Measurements from ENCODE around the gene DEAF1.

The DEAF1 gene

DNA sequence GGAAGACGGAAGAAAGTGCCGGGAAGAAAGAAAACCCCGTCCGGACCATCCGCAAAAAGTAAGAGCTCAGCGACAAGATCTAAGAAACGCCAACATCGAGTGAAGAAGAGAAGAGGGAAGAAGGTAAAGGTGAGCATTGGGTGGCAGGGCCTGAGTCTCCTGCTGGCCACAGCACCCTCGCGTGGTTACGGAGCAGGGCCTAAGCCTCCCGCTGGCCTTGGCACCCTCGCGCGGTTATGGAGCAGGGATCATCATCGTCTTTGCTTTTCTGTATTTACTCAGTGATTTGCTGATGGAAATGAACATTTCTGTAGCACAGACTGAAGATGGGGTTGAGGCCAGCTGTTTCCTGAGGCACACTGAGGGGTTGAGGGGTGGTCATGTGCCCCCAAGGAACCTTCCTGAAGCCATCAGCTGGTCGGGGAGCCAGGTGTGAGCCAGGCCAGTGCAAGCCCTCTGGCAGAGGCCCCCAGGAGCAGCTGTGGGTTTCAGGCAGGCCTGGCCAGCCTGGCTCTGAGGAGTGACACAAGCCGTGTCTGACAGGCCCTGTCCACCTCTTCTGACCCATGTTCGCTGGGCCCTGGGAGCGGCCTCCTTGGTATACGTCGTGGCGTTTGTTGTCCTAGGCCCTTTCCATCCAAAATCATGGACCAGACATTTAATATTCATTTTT, 93.3 kb downstream of the DEAF1 start:
- in situ Hi-C loops (cut with MboI; ENCODE audit: low sequenced_read_pairs, unreplicated experiment), result no loop called here
- DNase-seq (ENCODE audit: low spot score), result no peak
- TF ChIP-seq, protein P1, sequence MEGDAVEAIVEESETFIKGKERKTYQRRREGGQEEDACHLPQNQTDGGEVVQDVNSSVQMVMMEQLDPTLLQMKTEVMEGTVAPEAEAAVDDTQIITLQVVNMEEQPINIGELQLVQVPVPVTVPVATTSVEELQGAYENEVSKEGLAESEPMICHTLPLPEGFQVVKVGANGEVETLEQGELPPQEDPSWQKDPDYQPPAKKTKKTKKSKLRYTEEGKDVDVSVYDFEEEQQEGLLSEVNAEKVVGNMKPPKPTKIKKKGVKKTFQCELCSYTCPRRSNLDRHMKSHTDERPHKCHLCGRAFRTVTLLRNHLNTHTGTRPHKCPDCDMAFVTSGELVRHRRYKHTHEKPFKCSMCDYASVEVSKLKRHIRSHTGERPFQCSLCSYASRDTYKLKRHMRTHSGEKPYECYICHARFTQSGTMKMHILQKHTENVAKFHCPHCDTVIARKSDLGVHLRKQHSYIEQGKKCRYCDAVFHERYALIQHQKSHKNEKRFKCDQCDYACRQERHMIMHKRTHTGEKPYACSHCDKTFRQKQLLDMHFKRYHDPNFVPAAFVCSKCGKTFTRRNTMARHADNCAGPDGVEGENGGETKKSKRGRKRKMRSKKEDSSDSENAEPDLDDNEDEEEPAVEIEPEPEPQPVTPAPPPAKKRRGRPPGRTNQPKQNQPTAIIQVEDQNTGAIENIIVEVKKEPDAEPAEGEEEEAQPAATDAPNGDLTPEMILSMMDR (IDR thresholded peaks at IDR 0.05; ENCODE audit: borderline replicate concordance, control extremely low read depth, extremely low read depth, insufficient read depth, missing control alignments), result no peak

DNA sequence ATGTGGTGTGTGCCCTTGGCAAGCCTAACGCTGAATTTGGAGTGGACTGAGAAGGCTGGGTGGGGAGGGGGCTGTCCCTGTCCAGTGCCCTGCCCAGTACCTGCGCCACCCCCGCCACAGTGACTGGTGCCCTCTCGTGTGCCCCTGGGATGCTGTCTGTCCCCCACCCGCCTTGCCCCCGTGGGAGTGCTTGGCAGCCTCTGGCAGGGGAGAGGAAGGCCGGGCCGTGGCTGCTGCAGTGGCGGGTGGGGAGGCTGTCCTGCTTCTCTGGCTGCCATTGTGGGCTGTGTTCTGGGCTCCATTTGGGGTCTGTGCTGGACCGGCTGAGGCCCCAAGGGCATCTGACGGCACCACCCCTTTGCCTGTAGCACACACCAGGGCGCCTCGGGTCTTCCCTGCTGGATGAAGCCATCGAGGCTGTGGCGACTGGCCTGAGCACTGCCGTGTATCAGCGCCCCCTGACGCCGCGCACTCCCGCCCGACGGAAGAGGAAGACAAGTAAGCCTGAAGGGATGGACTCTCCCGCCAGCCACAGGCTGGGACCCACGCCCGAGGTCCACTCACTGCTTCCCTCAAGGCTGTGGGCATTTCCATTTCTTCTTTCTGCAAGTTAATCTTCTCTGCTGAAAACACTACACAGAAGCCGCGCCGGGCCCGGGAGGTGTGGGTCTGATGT, 96.9 kb downstream of the DEAF1 start:
- TF ChIP-seq, protein P1 (IDR thresholded peaks at IDR 0.05; ENCODE audit: borderline replicate concordance, control extremely low read depth, extremely low read depth, insufficient read depth, missing control alignments), result no peak
- DNase-seq (ENCODE audit: low spot score), result no peak
- in situ Hi-C loops (cut with MboI; ENCODE audit: low sequenced_read_pairs, unreplicated experiment), result no loop called here

DNA sequence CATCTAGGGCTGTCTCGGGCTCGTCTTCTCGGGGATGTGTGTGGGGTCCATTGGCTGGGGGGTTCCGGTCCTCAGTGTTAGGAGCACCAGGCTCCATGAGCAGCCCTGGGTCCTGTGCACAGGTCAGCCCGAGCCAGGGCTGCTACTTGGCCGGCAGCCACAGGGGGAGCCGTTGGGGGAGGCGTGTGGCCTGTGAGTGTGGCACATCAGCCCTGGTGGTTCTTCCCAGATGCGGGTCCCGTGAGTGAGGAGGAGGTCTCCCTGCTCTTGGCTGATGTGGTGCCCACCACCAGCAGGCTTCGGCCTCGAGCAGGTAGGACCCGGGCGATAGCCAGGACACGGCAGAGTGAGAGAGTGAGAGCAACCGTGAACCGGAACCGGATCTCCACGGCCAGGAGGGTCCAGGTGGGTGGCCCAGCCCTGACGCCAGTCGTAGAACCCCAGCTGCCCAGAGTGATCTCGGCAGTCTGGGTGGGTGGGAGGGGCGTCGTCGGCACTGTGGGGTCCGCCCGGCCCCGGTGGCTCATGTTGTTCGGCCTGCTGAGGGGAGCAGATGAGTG, 97.8 kb downstream of the DEAF1 start:
- in situ Hi-C loops (cut with MboI; ENCODE audit: low sequenced_read_pairs, unreplicated experiment), result no loop called here
- TF ChIP-seq, protein P1 (IDR thresholded peaks at IDR 0.05; ENCODE audit: borderline replicate concordance, control extremely low read depth, extremely low read depth, insufficient read depth, missing control alignments), result no peak
- no peak for DNase-seq (ENCODE audit: low spot score)

DNA sequence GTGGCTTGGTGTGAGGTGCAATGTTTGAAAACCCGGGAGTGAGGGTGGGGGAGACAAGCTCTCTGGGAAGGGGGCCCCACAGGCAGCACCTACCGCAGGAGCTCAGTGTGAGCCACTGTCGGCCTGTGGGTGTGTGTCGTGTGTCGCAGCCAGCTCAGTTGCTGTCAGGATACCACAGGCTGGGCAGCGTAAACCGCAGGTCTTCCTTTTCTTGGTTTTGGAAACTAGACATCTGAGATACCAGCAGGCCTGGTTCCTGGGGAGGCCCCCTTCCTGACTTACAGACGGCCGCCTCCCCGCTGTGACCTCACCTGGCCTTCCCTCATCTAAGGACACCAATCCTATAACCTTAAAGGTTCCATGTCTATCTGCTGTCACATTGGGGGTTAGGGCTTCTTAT, 98.6 kb downstream of the DEAF1 start:
- TF ChIP-seq, protein P1 (IDR thresholded peaks at IDR 0.05; ENCODE audit: borderline replicate concordance, control extremely low read depth, extremely low read depth, insufficient read depth, missing control alignments), result no peak
- in situ Hi-C loops (cut with MboI; ENCODE audit: low sequenced_read_pairs, unreplicated experiment), result no loop called here
- no peak for DNase-seq (ENCODE audit: low spot score)

DNA sequence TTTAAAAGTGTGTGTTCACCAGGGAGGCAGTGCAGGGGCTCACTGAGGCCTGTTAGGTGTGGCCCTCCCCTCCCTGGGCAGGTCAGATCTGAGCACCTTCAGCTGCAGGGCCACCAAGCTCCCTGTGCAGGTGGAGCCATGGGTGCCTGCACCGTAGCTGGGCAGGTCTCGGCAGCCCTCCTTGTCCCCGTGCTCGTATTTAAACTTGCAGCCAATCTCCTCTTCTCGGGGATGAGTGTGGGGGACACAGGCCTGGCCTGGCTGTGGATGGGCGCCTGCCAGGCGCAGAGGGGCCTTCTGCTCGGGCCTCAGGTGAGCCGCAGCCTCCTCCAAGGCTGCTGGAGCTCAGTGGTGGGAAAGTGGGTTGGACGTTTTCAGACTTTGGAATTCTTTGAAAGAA, 99.6 kb downstream of the DEAF1 start:
- TF ChIP-seq, protein P1 (IDR thresholded peaks at IDR 0.05; ENCODE audit: borderline replicate concordance, control extremely low read depth, extremely low read depth, insufficient read depth, missing control alignments), result no peak
- in situ Hi-C loops (cut with MboI; ENCODE audit: low sequenced_read_pairs, unreplicated experiment), result no loop called here
- no peak for DNase-seq (ENCODE audit: low spot score)
